GM19193 (cell line): ENCODE measurements around the gene MED9.

Source experiments
- POLR2A ChIP-seq: IDR thresholded peaks from 4 replicates; pipeline ENCODE4 v1.6.1; 2011; ENCODE audit not compliant: insufficient read depth, insufficient read length; ENCODE audit errors: extremely low read depth

MED9 gene

GRCh38 chr17:17446666-17447155, 30.1 kb upstream of the MED9 start:
- no peak for TF ChIP-seq POLR2A

DNA sequence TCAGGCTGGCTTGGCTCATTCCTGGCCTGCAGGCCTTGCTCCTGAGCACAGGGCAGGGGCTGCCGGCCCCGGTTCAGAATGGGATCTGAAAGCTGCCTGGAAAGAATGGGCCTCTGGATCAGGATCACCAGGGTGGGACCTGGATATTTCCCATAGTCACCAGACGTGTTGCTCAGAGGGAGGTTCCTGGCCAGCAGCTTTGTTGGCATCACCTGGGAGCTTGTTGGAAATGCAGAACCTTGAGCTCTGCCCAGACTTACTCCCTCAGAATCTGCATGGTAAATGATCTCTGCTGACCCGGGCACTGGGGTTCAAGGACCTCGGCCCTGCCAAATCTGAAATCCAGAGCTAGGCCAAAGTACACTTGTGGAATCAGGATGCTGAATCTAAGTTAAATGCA, 29.5 kb upstream of the MED9 start:
- no peak for TF ChIP-seq POLR2A

DNA sequence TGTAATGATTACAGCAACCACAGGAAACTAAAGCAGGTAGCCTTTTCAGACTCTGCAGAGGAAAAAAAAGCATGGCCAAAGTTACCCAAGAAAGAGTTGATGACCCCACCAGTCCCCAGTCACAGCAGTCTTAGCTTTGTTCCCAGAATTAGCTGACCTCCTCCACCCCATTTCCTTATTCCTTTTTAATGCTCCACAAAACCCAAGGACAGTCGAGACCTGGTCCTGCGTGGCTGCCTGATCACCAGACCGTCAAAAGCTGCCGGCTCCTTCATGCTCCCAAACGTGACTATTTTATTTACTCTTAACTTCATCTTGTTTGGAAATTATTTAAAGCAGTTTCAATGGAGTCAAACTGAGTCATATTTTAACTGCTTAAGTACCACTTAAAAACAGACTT, 28.7 kb upstream of the MED9 start:
- TF ChIP-seq POLR2A: no peak

DNA sequence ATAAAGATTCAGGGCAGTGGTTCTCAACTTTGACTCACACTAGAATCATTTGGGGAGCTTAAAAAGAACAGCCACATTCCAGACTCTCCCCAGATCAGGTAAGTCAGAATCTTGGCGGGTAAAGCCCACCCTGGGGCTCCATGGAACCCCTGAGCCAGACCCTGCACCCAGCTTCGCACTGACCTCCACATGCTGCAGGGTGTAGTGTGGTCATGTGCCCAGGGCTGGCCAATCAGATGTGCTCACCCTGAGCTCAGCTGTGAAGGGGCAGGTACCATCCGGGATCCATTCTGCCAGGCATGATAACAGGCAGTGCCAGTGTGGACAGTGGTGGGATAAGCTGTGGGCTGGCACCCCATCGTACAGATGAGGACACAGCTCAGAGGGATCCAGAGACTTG, 28.1 kb upstream of the MED9 start:
- no peak for TF ChIP-seq POLR2A

DNA sequence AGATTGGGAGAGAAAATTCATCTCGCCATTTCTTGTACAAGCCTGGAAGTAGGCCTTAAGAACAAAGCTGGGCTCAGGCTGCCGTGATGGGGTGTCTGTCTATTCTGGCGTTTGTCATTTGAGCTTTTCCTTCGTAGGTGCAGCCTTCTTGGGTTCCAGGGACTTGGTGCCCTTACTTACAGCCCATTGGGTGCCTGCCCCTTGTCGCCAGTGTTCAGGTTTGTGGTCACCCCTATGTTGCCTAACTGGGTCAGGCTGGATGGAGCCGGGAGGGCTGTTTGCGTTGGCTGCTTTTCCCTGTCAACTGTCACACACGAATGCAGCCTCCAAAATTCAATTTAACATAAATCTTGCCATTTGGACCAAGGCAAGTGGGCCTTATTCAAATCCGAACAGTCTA, 23.7 kb upstream of the MED9 start:
- no peak for TF ChIP-seq POLR2A

DNA sequence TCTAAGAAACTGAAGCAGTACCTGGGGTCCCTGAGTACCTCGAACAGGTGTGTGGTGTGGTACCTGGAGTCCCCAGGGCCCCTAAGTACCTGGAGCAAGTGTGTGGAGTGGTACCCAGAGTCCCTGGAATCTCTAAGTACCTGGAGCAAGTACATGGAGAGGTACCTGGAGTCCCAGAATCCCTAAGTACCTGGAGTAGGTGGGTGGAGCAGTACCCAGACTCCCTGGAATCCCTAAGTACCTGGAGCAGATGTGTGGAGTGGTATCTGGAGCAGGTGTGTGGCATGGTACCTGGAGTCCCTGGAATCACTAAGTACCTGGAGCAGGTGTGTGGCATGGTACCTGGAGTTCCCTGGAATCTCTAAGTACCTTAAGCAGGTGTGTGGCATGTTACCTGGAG, 22.5 kb upstream of the MED9 start:
- TF ChIP-seq POLR2A: no peak

GRCh38 chr17:17455173-17455572, 21.6 kb upstream of the MED9 start:
- TF ChIP-seq POLR2A: no peak

GRCh38 chr17:17456251-17456650, 20.5 kb upstream of the MED9 start:
- no peak for TF ChIP-seq POLR2A

- no peak for TF ChIP-seq POLR2A
Observed at GRCh38 chr17:17457680-17458079, 19.1 kb upstream of the MED9 start.

DNA sequence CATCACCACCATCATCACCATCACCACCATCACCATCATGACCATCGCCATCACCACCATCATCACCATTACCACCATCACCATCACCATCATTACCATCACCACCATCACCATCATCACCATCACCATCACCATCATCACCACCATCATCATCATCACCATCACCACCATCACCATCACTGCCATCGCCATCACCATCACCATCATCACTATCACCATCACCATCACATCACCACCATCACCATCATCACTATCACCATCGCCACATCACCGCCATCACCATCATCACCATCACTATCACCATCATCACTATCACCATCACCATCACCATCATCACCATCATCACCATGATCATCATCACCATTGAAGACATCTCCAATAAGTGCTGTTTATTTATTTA, 16.8 kb upstream of the MED9 start:
- TF ChIP-seq POLR2A: no peak

DNA sequence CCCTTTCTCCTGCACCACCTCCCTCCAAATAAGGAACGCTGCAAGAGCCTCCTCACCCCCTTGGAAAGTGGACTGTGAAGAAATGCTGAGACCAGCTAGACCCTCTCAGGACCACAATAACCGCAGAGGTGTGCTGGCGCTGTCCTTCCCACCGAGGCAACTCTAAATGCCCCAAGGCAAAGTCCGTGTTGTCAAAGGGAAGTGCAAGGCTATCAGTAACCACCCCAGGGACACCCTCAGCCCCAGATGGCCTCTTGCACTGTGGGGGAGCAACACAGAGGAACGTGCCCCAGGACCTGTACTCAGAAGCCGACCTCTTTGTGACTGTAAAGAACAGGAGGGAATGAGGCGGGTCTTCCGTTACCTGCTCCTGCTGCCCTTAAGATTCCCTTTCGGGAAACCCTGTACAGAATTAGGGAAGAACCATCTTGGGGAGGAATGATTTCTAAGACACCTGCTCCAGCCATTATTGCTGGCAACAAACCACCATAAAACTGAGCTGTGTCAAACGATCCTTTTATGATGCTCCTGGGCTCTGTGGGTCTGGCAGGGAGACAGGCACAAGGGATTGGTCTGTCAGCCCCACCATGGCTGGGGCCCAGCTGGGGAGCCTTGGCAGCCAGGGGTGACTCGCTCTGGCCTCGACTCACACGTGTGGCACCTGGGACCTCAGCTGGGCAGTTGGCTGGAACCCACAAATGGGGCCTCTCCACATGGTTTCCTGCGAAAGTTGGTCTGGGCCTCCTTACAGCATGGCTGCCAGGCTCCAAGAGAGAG, 14.6 kb upstream of the MED9 start:
- no peak for TF ChIP-seq POLR2A

DNA sequence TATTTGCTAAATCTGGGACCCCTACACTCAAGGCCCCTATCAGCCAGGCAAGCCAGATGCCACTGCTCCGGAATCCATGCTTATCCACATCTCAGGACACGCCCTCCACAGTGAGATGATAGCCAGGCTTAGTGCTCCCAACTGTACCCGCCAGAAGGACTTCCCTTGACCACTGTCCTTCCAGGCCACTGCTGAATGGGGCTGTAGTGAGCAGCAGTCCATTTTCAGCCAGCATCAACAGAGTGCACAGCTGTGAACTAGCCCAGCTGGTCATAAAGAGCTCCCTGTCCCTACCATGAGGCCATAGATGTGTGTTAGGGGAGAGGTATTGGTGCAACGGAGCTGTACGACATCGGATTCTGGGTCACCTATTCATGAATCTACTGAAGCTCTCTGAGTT, 13.0 kb upstream of the MED9 start:
- TF ChIP-seq POLR2A: no peak

DNA sequence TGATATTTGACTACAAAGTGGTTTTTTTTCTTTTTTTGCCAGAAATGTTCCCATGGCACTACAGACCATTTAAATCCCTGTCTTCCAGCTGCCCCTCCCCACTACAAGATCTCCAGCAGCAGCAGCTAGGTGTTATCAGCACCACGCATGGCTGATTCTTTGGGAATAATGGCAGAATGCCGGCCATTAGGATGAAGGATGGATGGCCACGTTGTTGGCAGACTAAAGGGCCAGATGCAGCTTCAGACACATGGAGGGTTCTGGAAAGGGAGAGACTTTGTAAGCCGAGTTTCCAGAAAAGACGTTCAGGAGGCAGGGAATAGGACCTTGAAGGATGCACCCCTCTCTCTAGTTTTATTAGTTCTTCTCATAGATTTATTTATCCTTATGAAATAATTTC, 10.3 kb upstream of the MED9 start:
- TF ChIP-seq POLR2A: no peak

DNA sequence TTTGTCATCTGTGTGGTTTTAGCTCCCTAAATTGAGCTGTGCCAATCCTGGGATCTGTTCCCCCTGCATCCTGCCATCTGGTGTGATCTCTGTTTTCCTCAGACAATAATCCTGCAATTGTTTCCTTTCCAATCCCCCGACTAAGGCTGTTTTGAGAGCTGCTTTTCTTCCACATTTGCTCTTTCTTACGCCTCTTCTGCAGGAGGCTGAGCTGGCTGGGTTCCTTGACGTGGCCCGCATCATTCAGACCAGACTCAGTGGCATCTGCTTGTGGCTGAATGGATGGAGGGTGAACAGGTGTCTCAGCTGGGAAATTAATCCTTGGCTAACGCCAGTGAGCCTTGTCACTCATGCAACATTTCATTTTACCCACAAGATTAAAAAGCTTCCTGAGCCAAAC, 9.8 kb upstream of the MED9 start:
- TF ChIP-seq POLR2A: no peak

DNA sequence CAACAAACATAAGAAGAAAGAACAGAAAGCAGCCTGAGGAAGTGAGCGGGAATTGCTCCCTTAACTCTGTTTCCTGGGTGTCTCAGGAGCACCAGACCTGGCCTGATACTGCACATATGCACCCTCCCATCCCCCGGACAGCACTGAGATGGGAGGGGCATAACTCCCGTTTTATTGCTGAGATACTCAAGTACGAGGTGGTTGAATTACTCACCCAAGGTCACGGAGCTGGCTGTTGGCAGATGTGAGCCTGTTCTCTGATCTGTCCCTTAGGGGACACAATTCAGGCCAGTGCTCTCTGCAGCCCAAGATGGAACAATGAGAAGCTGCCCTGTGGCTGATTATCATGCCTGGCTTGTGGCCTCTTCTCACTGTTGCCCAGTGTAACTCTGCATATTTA, 9.1 kb upstream of the MED9 start:
- no peak for TF ChIP-seq POLR2A

DNA sequence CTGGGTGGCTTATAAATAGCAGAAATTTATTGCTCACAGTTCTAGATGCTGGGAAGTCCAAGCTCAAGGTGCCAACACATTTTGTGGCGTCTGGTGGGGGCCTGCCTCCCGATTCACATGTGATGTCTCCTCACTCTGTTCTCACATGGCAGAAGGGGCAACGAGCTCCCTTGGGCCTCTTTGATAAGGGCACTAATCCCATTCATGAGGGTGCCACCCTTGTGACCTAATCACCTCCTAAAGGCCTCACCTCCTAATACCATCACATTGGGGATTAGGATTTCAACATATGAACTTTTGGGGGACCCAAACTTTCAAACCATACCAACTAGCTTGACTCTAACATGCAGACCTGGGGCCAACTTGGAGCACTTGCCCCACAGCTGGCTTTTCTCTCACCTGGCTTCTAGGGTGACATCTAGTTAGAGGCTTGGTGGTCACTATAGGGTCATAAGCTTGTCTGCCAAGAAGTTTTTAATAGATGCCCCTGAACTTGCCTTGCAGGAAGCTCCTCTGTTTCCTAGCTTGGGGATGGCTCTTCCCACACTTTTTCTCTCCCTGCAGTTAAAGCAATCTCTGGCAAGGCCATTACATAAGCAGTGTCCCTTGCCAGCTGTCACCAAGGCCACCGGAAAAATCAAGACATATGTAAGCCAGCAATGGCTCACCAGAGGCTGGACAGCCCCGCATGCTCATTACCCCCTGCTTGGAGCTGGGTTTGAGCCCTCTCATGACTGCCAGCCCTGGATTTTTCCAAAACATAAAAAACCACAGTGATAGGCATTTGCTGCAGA, 8.4 kb upstream of the MED9 start:
- TF ChIP-seq POLR2A: no peak
